HCT116 (cell line): ENCODE results near the gene SRSF5. TPM values are rescaled to one million over a fixed set of nuclear protein-coding genes. Genes with fewer than 3 reads are reported as not detected.

ENCODE experiments used
- ATAC-seq: fragments of 200-7000 bp; cut with Tn5 transposase; 2 replicates; pipeline ENCODE4 v1.9.1; 2020; ENCODE audit warnings: mild to moderate bottlenecking, moderate library complexity
- BruUV-seq: library from RNA; stranded (reverse); fragments of 400-500 nt; replicated peaks from 2 replicates; lab custom pipeline; 2021; lab: Mats Ljungman, UMichigan
- CTCF ChIA-PET: fragments of 300-600 bp; sonication (Branson Sonifier 250); formaldehyde crosslinking; loops from one replicate; lab custom pipeline; 2021; ENCODE audit warnings: antibody characterized with exemption; lab: Charles Lee
- POLR2A ChIA-PET: fragments of 300-600, 350-600 bp; sonication (Branson Sonifier 250); formaldehyde crosslinking; loops from one replicate; lab custom pipeline; 2021; ENCODE audit warnings: antibody characterized with exemption; lab: Charles Lee
- RAD21 ChIA-PET, 2 experiments: fragments of 300-600 bp; sonication (Branson Sonifier 250); formaldehyde crosslinking; loops; one replicate each; lab custom pipeline; 2023; ENCODE audit warnings: low total read pairs in 2 of 2; ENCODE audit not compliant: uncharacterized antibody in 2 of 2, unreplicated experiment in 2 of 2, low non-redundant PET in 1 of 2; lab: Charles Lee
- DNase-seq: peaks from one replicate; pipeline ENCODE4 v3.0.0-alpha.2; 2010; ENCODE audit warnings: low read depth, low spot score
- H2AFZ ChIP-seq: fragments of 200-600 bp; shearing (Covaris generic), sonication (generic); 2 replicates; pipeline ENCODE4 v1.6.1; 2017; ENCODE audit warnings: low read depth, mixed run types, mixed read lengths, antibody characterized with exemption, low read length; ENCODE audit not compliant: poor library complexity, severe bottlenecking
- H3K27ac ChIP-seq: 2 replicates; pipeline ENCODE4 v1.5.1; 2012; ENCODE audit warnings: low read depth, low read length
- H3K27me3 ChIP-seq: fragments of 200-600 bp; sonication (generic); 2 replicates; pipeline ENCODE4 v1.6.1; 2016; ENCODE audit warnings: mixed run types, low read length, mixed read lengths; ENCODE audit not compliant: insufficient read depth
- H3K36me3 ChIP-seq, 2 experiments: fragments of 200-500 bp in 1 of 2; fragments of 200-600 bp in 1 of 2; sonication (Bioruptor generic) in 1 of 2; sonication (generic) in 1 of 2; 2 replicates each; pipeline versions ENCODE4 v1.5.1 to v1.6.1; 2014 to 2016; ENCODE audit warnings: low read length in 2 of 2, inconsistent platforms in 1 of 2, mixed read lengths in 1 of 2, mixed run types in 1 of 2; ENCODE audit not compliant: insufficient read depth in 2 of 2, control insufficient read depth in 1 of 2
- H3K4me1 ChIP-seq, 2 experiments: fragments of 200-600 bp in 1 of 2; sonication (generic) in 1 of 2; 2 replicates each; pipeline versions ENCODE4 v1.5.1 to v1.6.1; 2012 to 2017; ENCODE audit warnings: low read length in 2 of 2, inconsistent platforms in 1 of 2, mild to moderate bottlenecking in 1 of 2, mixed read lengths in 1 of 2, mixed run types in 1 of 2, moderate library complexity in 1 of 2; ENCODE audit not compliant: insufficient read depth in 2 of 2, control insufficient read depth in 1 of 2
- H3K4me2 ChIP-seq: fragments of 200-600 bp; sonication (generic); 2 replicates; pipeline ENCODE4 v1.6.1; 2017; ENCODE audit warnings: mixed run types, low read length, mixed read lengths
- H3K4me3 ChIP-seq, 2 experiments: fragments of 200-600 bp in 1 of 2; sonication (generic) in 1 of 2; replicated peaks in 1 of 2; 2 replicates each; pipeline ENCODE4 v1.5.1; 2011 to 2016; ENCODE audit warnings: low read length in 2 of 2, control low read depth in 1 of 2, low read depth in 1 of 2, mild to moderate bottlenecking in 1 of 2, mixed read lengths in 1 of 2, mixed run types in 1 of 2
- H3K79me2 ChIP-seq: fragments of 200-600 bp; sonication (generic); 2 replicates; pipeline ENCODE4 v1.6.1; 2017; ENCODE audit warnings: mild to moderate bottlenecking, mixed run types, low read length, moderate library complexity, mixed read lengths; ENCODE audit not compliant: insufficient read depth
- H3K9ac ChIP-seq: fragments of 200-600 bp; sonication (generic); 2 replicates; pipeline ENCODE4 v1.6.1; 2016; ENCODE audit warnings: low read length, mixed read lengths
- H3K9me2 ChIP-seq: fragments of 200-600 bp; sonication (generic), shearing (Covaris generic); 2 replicates; pipeline ENCODE4 v1.6.1; 2017; ENCODE audit warnings: mixed run types, mild to moderate bottlenecking, moderate library complexity; ENCODE audit not compliant: insufficient read depth
- H3K9me3 ChIP-seq, 2 experiments: fragments of 200-500 bp in 1 of 2; fragments of 200-600 bp in 1 of 2; sonication (Bioruptor generic) in 1 of 2; sonication (generic) in 1 of 2; 2 replicates each; pipeline ENCODE4 v1.6.1; 2014 to 2017; ENCODE audit warnings: low read length in 2 of 2, mixed read lengths in 2 of 2, inconsistent platforms in 1 of 2, low read depth in 1 of 2, mild to moderate bottlenecking in 1 of 2, mixed run types in 1 of 2, moderate library complexity in 1 of 2; ENCODE audit not compliant: control insufficient read depth in 1 of 2, insufficient read depth in 1 of 2
- H4K20me1 ChIP-seq: fragments of 200-600 bp; sonication (generic), shearing (Covaris generic); 2 replicates; pipeline ENCODE4 v1.6.1; 2017; ENCODE audit warnings: mixed run types, mild to moderate bottlenecking, moderate library complexity; ENCODE audit not compliant: insufficient read depth
- CBX3 ChIP-seq: IDR thresholded peaks from 2 replicates; pipeline ENCODE4 v1.6.1; 2012; ENCODE audit warnings: low read depth
- ELF1 ChIP-seq: IDR thresholded peaks from 2 replicates; pipeline ENCODE4 v1.6.1; 2012; ENCODE audit warnings: low read depth, borderline replicate concordance
- POLR2A ChIP-seq: IDR thresholded peaks from 2 replicates; pipeline ENCODE4 v1.7.0; 2011; ENCODE audit warnings: borderline replicate concordance; ENCODE audit not compliant: insufficient read depth, insufficient read length; ENCODE audit errors: extremely low read depth
- POLR2AphosphoS5 ChIP-seq: IDR thresholded peaks from 2 replicates; pipeline ENCODE4 v1.6.1; 2011; ENCODE audit warnings: mild to moderate bottlenecking, low read depth, low read length, moderate library complexity
- RAD21 ChIP-seq: IDR thresholded peaks from 2 replicates; pipeline ENCODE4 v1.6.1; 2012; ENCODE audit warnings: low read depth, mild to moderate bottlenecking
- REST ChIP-seq: IDR thresholded peaks from 2 replicates; pipeline ENCODE4 v1.6.1; 2012; ENCODE audit warnings: low read depth
- TCF7L2 ChIP-seq: IDR thresholded peaks from 2 replicates; pipeline ENCODE4 v1.7.0; 2011; ENCODE audit warnings: borderline replicate concordance, inconsistent platforms; ENCODE audit not compliant: insufficient read depth, insufficient read length; ENCODE audit errors: extremely low read depth
- YY1 ChIP-seq: IDR thresholded peaks from 2 replicates; pipeline ENCODE4 v1.6.1; 2011; ENCODE audit warnings: low read length, low read depth, moderate library complexity, mild to moderate bottlenecking; ENCODE audit not compliant: insufficient replicate concordance; ENCODE audit errors: extremely low read depth
- intact Hi-C: fragments of 100-400 bp; cut with micrococcal nuclease; formaldehyde crosslinking; loops from 2 replicates; pipeline ENCODE4 v1.10.0; 2022
- total RNA-seq: library from RNA; stranded (reverse); gene quantifications from one replicate; pipeline ENCODE4 v1.2.1, GENCODE V29; 2021; ENCODE audit not compliant: unreplicated experiment
- TF ChIP-seq, protein P1 (sequence below): IDR thresholded peaks from 2 replicates; pipeline ENCODE4 v1.6.1; 2012

The SRSF5 gene
- total RNA-seq, 1 experiment from 2014 or later = 258 TPM

DNA sequence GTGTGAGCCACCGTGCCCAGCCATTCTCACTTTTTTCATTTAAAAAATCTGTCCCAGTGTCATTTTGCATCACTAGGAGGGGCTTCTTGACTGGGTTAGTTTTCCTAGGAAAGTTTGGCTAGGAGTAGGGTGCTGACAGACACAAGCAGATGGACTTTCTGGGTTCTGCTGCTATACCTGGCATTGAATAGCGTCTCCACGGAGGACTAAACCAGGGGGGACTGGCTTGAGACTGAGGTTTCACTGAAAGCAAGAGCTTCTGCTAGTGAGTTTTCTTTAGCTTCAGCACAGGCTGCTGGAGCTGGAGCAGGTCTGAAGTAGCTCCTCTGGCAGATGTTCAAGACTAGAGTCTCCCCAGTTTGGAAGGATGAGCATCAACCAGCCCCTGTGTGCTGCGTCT lies 28.7 kb downstream of the SRSF5 start (continued):
- TF ChIP-seq YY1 = no peak
- TF ChIP-seq TCF7L2 = no peak
- TF ChIP-seq, protein P1, sequence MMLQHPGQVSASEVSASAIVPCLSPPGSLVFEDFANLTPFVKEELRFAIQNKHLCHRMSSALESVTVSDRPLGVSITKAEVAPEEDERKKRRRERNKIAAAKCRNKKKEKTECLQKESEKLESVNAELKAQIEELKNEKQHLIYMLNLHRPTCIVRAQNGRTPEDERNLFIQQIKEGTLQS = no peak

DNA sequence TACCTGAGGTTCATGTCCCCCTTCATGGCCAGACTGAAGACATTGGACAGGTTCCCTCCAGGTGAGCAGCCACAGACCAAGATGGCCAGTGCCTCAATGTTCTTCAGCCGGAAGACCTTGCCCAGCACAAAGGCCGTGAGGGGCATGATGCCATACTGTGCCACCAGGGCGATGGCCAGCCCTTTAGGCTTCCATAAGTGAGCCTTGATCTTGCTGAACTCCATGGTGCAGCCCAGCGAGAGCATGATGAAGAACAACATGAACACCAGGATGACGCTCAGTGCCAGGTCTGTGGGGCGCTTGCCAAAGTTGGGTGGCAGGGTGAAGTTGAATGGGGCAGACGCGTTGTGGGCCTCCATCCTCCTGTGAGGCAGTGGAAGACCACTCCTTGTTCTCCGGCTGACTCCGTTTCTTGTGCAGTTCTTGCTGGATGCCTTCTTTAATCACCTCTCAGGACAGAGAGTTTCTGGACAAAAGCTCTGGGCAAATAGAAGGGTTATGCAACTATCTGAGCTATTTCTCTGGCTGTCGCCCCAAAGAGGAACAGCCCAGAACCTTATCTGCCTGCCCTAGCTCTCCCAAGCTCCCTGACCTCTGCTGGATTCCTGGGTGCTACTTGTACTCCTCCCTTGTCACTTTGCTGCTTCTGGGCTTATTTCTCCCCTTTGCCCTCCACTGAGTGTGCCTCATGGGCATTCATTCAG lies 30.0 kb downstream of the SRSF5 start, which contains the start of gene SLC10A1:
SLC10A1 (minus strand) TSS at position 445 of the 704 bp plus-strand sequence; CDS start at position 359, 86 bp downstream.
- Histone ChIP-seq H3K9ac (no peak within 1 kb of the TSS), H3K4me1 (no peaks in the 10 kb centered on the region), H3K36me3 (no peaks in the 10 kb centered on the region), H4K20me1 (no peaks in the 10 kb centered on the region), H3K4me2 (no peak within 1 kb of the TSS), H2AFZ (no peak within 1 kb of the TSS), H3K27ac (no peak within 1 kb of the TSS), H3K9me2 (no peaks in the 10 kb centered on the region), H3K4me3 (no peak within 1 kb of the TSS), H3K27me3 (0 out of 2 replicates have a peak, but pooled peaks cover 4% of the 10 kb centered on the region), H3K9me3 (no peaks in the 10 kb centered on the region), H3K79me2 (no peaks in the 10 kb centered on the region)
- intact Hi-C loops = no loop called here
- DNase-seq (no peak), ATAC-seq (no peak)
- POLR2A ChIA-PET = no interaction called here
- CTCF ChIA-PET = no interaction called here
- TF ChIP-seq POLR2AphosphoS5 (no peak), REST (no peak), POLR2A (no peak), RAD21 (no peak), ELF1 (no peak), CBX3 (no peak)
- BruUV-seq = no TSS peak
- RAD21 ChIA-PET = no interaction called here
